Activated naive CD4-positive, alpha-beta T cell treated with anti-CD3 and anti-CD28 coated beads, Interleukin-2, amount 50 U/mL, for 24 hours (primary cell): ENCODE measurements around the gene PAPPA2.
"Not testable (repeated sequence)": the region's sequence is repeated elsewhere in the genome, so short reads cannot be mapped to it uniquely, and the experiment has no call there.

Source experiments
- H3K27ac Mint-ChIP-seq: one replicate; pipeline ENCODE4 v1.8.0; 2021; ENCODE audit warnings: mild to moderate bottlenecking, mixed read lengths
- H3K27me3 Mint-ChIP-seq: one replicate; pipeline ENCODE4 v1.8.0; 2021; ENCODE audit warnings: mixed read lengths
- H3K36me3 Mint-ChIP-seq: one replicate; pipeline ENCODE4 v1.8.0; 2021; ENCODE audit warnings: mixed read lengths
- H3K4me1 Mint-ChIP-seq: one replicate; pipeline ENCODE4 v1.8.0; 2021; ENCODE audit warnings: mixed read lengths
- H3K4me3 Mint-ChIP-seq: one replicate; pipeline ENCODE4 v1.8.0; 2021; ENCODE audit warnings: mild to moderate bottlenecking, mixed read lengths
- H3K9me3 Mint-ChIP-seq: one replicate; pipeline ENCODE4 v1.8.0; 2021; ENCODE audit warnings: mixed read lengths

PAPPA2 gene

GRCh38 chr1:176462674-176463378, at the start of gene PAPPA2:
PAPPA2 (plus strand) TSS chr1:176463175; CDS start chr1:176556323, 93,148 bp downstream.
- no peak within 1 kb of the TSS for H3K27ac Mint-ChIP-seq
- no peaks in the 10 kb centered on the region for H3K36me3 Mint-ChIP-seq
- no peaks in the 10 kb centered on the region for H3K4me1 Mint-ChIP-seq
- H3K27me3 Mint-ChIP-seq: peaks cover 2% of the 10 kb centered on the region
- H3K4me3 Mint-ChIP-seq: no peak within 1 kb of the TSS
- H3K9me3 Mint-ChIP-seq: no peaks in the 10 kb centered on the region

- peaks cover 5% of the 10 kb centered on the region for H3K27me3 Mint-ChIP-seq
- H3K4me3 Mint-ChIP-seq: no peak overlapping the region
- H3K27ac Mint-ChIP-seq: no peak overlapping the region
- no peaks in the 10 kb centered on the region for H3K4me1 Mint-ChIP-seq
- peaks cover 11% of the 10 kb centered on the region for H3K9me3 Mint-ChIP-seq
- no peaks in the 10 kb centered on the region for H3K36me3 Mint-ChIP-seq
These were observed 46.2 kb upstream of the PAPPA2 start for GRCh38 chr1:176416777-176417176.

- H3K4me1 Mint-ChIP-seq, H3K4me3 Mint-ChIP-seq, H3K36me3 Mint-ChIP-seq, H3K27ac Mint-ChIP-seq, H3K27me3 Mint-ChIP-seq: not testable (repeated sequence)
- peaks cover 22% of the 10 kb centered on the region for H3K9me3 Mint-ChIP-seq
These were observed 43.4 kb upstream of the PAPPA2 start for GRCh38 chr1:176419608-176420007.

GRCh38 chr1:176434234-176434633, 28.7 kb upstream of the PAPPA2 start:
- Mint-ChIP-seq H3K9me3 (peaks cover 4% of the 10 kb centered on the region), H3K27me3 (peaks cover 1% of the 10 kb centered on the region), H3K4me3 (no peak overlapping the region)

GRCh38 chr1:176436251-176436650, 26.7 kb upstream of the PAPPA2 start:
- no peak overlapping the region for H3K4me3 Mint-ChIP-seq

More at GRCh38 chr1:176434234-176434633, 28.7 kb upstream of the PAPPA2 start:
- no peaks in the 10 kb centered on the region for H3K36me3 Mint-ChIP-seq
- no peak overlapping the region for H3K27ac Mint-ChIP-seq
- H3K4me1 Mint-ChIP-seq: no peaks in the 10 kb centered on the region

GRCh38 chr1:176440176-176440575, 22.8 kb upstream of the PAPPA2 start:
- no peaks in the 10 kb centered on the region for H3K4me1 Mint-ChIP-seq

More at GRCh38 chr1:176436251-176436650, 26.7 kb upstream of the PAPPA2 start:
- Mint-ChIP-seq H3K4me1 (no peaks in the 10 kb centered on the region), H3K9me3 (no peaks in the 10 kb centered on the region), H3K27me3 (peaks cover 1% of the 10 kb centered on the region), H3K27ac (no peak overlapping the region), H3K36me3 (no peaks in the 10 kb centered on the region)

GRCh38 chr1:176444286-176444685, 18.7 kb upstream of the PAPPA2 start:
- H3K36me3 Mint-ChIP-seq: no peaks in the 10 kb centered on the region
- H3K4me1 Mint-ChIP-seq: no peaks in the 10 kb centered on the region
- peaks cover 4% of the 10 kb centered on the region for H3K27me3 Mint-ChIP-seq
- no peak overlapping the region for H3K27ac Mint-ChIP-seq
- H3K9me3 Mint-ChIP-seq: no peaks in the 10 kb centered on the region
- no peak overlapping the region for H3K4me3 Mint-ChIP-seq

More at GRCh38 chr1:176440176-176440575, 22.8 kb upstream of the PAPPA2 start:
- no peaks in the 10 kb centered on the region for H3K9me3 Mint-ChIP-seq
- peaks cover 1% of the 10 kb centered on the region for H3K27me3 Mint-ChIP-seq
- no peak overlapping the region for H3K4me3 Mint-ChIP-seq
- no peak overlapping the region for H3K27ac Mint-ChIP-seq
- no peaks in the 10 kb centered on the region for H3K36me3 Mint-ChIP-seq

- Mint-ChIP-seq H3K36me3 (no peaks in the 10 kb centered on the region), H3K4me3 (no peak overlapping the region), H3K9me3 (no peaks in the 10 kb centered on the region), H3K4me1 (no peaks in the 10 kb centered on the region), H3K27ac (no peak overlapping the region), H3K27me3 (peaks cover 4% of the 10 kb centered on the region)
These were observed 17.6 kb upstream of the PAPPA2 start for GRCh38 chr1:176445402-176445801.

GRCh38 chr1:176448340-176448739, 14.6 kb upstream of the PAPPA2 start:
- Mint-ChIP-seq H3K36me3 (peaks cover 2% of the 10 kb centered on the region), H3K4me3 (no peak overlapping the region), H3K9me3 (peaks cover 12% of the 10 kb centered on the region), H3K4me1 (no peaks in the 10 kb centered on the region), H3K27me3 (peaks cover 4% of the 10 kb centered on the region), H3K27ac (no peak overlapping the region)

- Mint-ChIP-seq H3K9me3 (peaks cover 14% of the 10 kb centered on the region), H3K4me1 (no peaks in the 10 kb centered on the region), H3K27ac (no peak overlapping the region), H3K36me3 (peaks cover 2% of the 10 kb centered on the region), H3K4me3 (no peak overlapping the region), H3K27me3 (peaks cover 2% of the 10 kb centered on the region)
These were observed 12.4 kb upstream of the PAPPA2 start for GRCh38 chr1:176450526-176450925.

GRCh38 chr1:176451741-176452140, 11.2 kb upstream of the PAPPA2 start:
- not testable (repeated sequence) for H3K27me3 Mint-ChIP-seq, H3K4me1 Mint-ChIP-seq, H3K4me3 Mint-ChIP-seq, H3K36me3 Mint-ChIP-seq, H3K27ac Mint-ChIP-seq
- peaks cover 14% of the 10 kb centered on the region for H3K9me3 Mint-ChIP-seq

GRCh38 chr1:176456795-176457194, 6.2 kb upstream of the PAPPA2 start:
- Mint-ChIP-seq H3K4me3 (no peak overlapping the region), H3K9me3 (peaks cover 13% of the 10 kb centered on the region), H3K36me3 (no peaks in the 10 kb centered on the region), H3K4me1 (no peaks in the 10 kb centered on the region), H3K27me3 (peaks cover 3% of the 10 kb centered on the region), H3K27ac (no peak overlapping the region)

- Mint-ChIP-seq H3K36me3 (no peaks in the 10 kb centered on the region), H3K4me3 (no peak overlapping the region), H3K27ac (no peak overlapping the region), H3K4me1 (no peaks in the 10 kb centered on the region), H3K9me3 (no peaks in the 10 kb centered on the region), H3K27me3 (peaks cover 2% of the 10 kb centered on the region)
These were observed 2.2 kb upstream of the PAPPA2 start for GRCh38 chr1:176460544-176461336.

- Mint-ChIP-seq H3K4me3 (no peak overlapping the region), H3K9me3 (no peaks in the 10 kb centered on the region), H3K36me3 (no peaks in the 10 kb centered on the region), H3K4me1 (no peaks in the 10 kb centered on the region), H3K27ac (no peak overlapping the region), H3K27me3 (peaks cover 2% of the 10 kb centered on the region)
These were observed 1.4 kb upstream of the PAPPA2 start for GRCh38 chr1:176461576-176461975.

- Mint-ChIP-seq H3K27ac (no peak overlapping the region), H3K36me3 (no peaks in the 10 kb centered on the region), H3K4me3 (no peak overlapping the region), H3K27me3 (no peaks in the 10 kb centered on the region), H3K9me3 (no peaks in the 10 kb centered on the region), H3K4me1 (no peaks in the 10 kb centered on the region)
These were observed 3.5 kb downstream of the PAPPA2 start for GRCh38 chr1:176466514-176466913.

- Mint-ChIP-seq H3K27ac (no peak overlapping the region), H3K27me3 (no peaks in the 10 kb centered on the region), H3K4me1 (no peaks in the 10 kb centered on the region), H3K4me3 (no peak overlapping the region), H3K9me3 (no peaks in the 10 kb centered on the region), H3K36me3 (no peaks in the 10 kb centered on the region)
These were observed 6.6 kb downstream of the PAPPA2 start for GRCh38 chr1:176469450-176470010.
